Mesothelial cell of epicardium (in vitro differentiated cells): ENCODE results near the gene ETS2. TPM values are rescaled to one million over a fixed set of nuclear protein-coding genes. Genes with fewer than 3 reads are reported as not detected.

ENCODE experiments used
- DNase-seq, 2 experiments: peaks; one replicate each; pipeline ENCODE4 v3.0.0; 2021; ENCODE audit warnings: low spot score in 2 of 2; ENCODE audit not compliant: unreplicated experiment in 2 of 2
- H3K27ac Mint-ChIP-seq: 2 replicates; pipeline ENCODE4 v1.8.0; 2021; ENCODE audit warnings: mixed read lengths
- H3K27me3 Mint-ChIP-seq: 2 replicates; pipeline ENCODE4 v1.8.0; 2021; ENCODE audit warnings: low read depth, mixed read lengths
- H3K36me3 Mint-ChIP-seq: 2 replicates; pipeline ENCODE4 v1.8.0; 2021; ENCODE audit warnings: mixed read lengths
- H3K4me1 Mint-ChIP-seq: 2 replicates; pipeline ENCODE4 v1.8.0; 2021; ENCODE audit warnings: mixed read lengths
- H3K4me3 Mint-ChIP-seq: 2 replicates; pipeline ENCODE4 v1.8.0; 2021; ENCODE audit warnings: mild to moderate bottlenecking, moderate library complexity, mixed read lengths
- H3K9me3 Mint-ChIP-seq: 2 replicates; pipeline ENCODE4 v1.8.0; 2021; ENCODE audit warnings: mixed read lengths
- CTCF ChIP-seq: fragments of 200-600 bp; sonication (generic); IDR thresholded peaks from one replicate; pipeline ENCODE4 v1.5.0; 2021; ENCODE audit warnings: antibody characterized with exemption; ENCODE audit not compliant: unreplicated experiment
- total RNA-seq: library from RNA; stranded (reverse); gene quantifications from 3 replicates; pipeline ENCODE4 v1.2.1, GENCODE V29; 2021

Gene ETS2
- total RNA-seq, 1 donor from 2014 or later: 30.5 TPM

- Mint-ChIP-seq H3K27ac (no peak overlapping the region), H3K4me3 (no peak overlapping the region), H3K27me3 (no peaks in the 10 kb centered on the region), H3K9me3 (peaks cover 9% of the 10 kb centered on the region), H3K4me1 (peaks cover 5% of the 10 kb centered on the region), H3K36me3 (no peaks in the 10 kb centered on the region)
- no peak for DNase-seq
- no peak for TF ChIP-seq CTCF
Observed at GRCh38 chr21:38858026-38858811, 52.5 kb downstream of the ETS2 start.

- Mint-ChIP-seq H3K27me3 (no peaks in the 10 kb centered on the region), H3K4me1 (peaks cover 5% of the 10 kb centered on the region), H3K27ac (no peak overlapping the region), H3K4me3 (no peak overlapping the region), H3K9me3 (peaks cover 9% of the 10 kb centered on the region), H3K36me3 (no peaks in the 10 kb centered on the region)
- TF ChIP-seq CTCF: no peak
- DNase-seq: no peak
Observed at GRCh38 chr21:38858812-38859205, 53.1 kb downstream of the ETS2 start.

- Mint-ChIP-seq H3K9me3 (peaks cover 6% of the 10 kb centered on the region), H3K4me3 (no peak overlapping the region), H3K4me1 (peaks cover 5% of the 10 kb centered on the region), H3K27ac (no peak overlapping the region), H3K36me3 (no peaks in the 10 kb centered on the region), H3K27me3 (no peaks in the 10 kb centered on the region)
- TF ChIP-seq CTCF: no peak
- DNase-seq: no peak
Observed at GRCh38 chr21:38859852-38860251, 54.1 kb downstream of the ETS2 start.

GRCh38 chr21:38861056-38861455 lies 55.3 kb downstream of the ETS2 start:
- TF ChIP-seq CTCF: no peak
- H3K4me3 Mint-ChIP-seq: no peak overlapping the region
- H3K27me3 Mint-ChIP-seq: no peaks in the 10 kb centered on the region
- H3K9me3 Mint-ChIP-seq: no peaks in the 10 kb centered on the region
- H3K4me1 Mint-ChIP-seq: peaks cover 8% of the 10 kb centered on the region
- no peaks in the 10 kb centered on the region for H3K36me3 Mint-ChIP-seq
- H3K27ac Mint-ChIP-seq: peak overlapping the region; percentile 51
- no peak for DNase-seq

GRCh38 chr21:38861989-38862683 lies 56.4 kb downstream of the ETS2 start:
- Mint-ChIP-seq H3K4me1 (peaks cover 8% of the 10 kb centered on the region), H3K4me3 (no peak overlapping the region), H3K9me3 (peaks cover 4% of the 10 kb centered on the region), H3K27me3 (no peaks in the 10 kb centered on the region), H3K36me3 (no peaks in the 10 kb centered on the region), H3K27ac (no peak overlapping the region)
- no peak for TF ChIP-seq CTCF
- no peak for DNase-seq
